CD14-positive monocyte (primary cell): ENCODE measurements around the gene MLLT3. TPM values are rescaled to one million over a fixed set of nuclear protein-coding genes. Genes with fewer than 3 reads are reported as not detected.

Experiments used
- DNase-seq, 3 donors: peaks; one replicate each; pipeline ENCODE4 v3.0.0-alpha.2; 2011 to 2022
- H2AFZ ChIP-seq: 2 replicates; pipeline ENCODE4 v1.6.0; 2012; ENCODE audit warnings: mild to moderate bottlenecking, low read depth, low read length, inconsistent platforms; ENCODE audit not compliant: insufficient read depth, poor library complexity, severe bottlenecking
- H3K27ac ChIP-seq, 2 donors: 1 replicate in 1 of 2; 2 replicates in 1 of 2; pipeline ENCODE4 v1.5.1; 2012 to 2013; ENCODE audit warnings: low read length in 2 of 2, control low read depth in 1 of 2, inconsistent platforms in 1 of 2, low read depth in 1 of 2, mild to moderate bottlenecking in 1 of 2
- H3K27me3 ChIP-seq, 2 donors: one replicate each; pipeline versions ENCODE4 v1.6.0 to v1.6.1; 2011 to 2013; ENCODE audit warnings: low read length in 2 of 2; ENCODE audit not compliant: control insufficient read depth in 2 of 2, insufficient read depth in 2 of 2
- H3K36me3 ChIP-seq, 2 donors: replicated peaks in 1 of 2; 1 replicate in 1 of 2; 2 replicates in 1 of 2; pipeline versions ENCODE4 v1.5.1 to v1.6.1; 2012 to 2013; ENCODE audit warnings: low read length in 2 of 2, control low read depth in 1 of 2, inconsistent platforms in 1 of 2, mild to moderate bottlenecking in 1 of 2; ENCODE audit not compliant: insufficient read depth in 2 of 2, control insufficient read depth in 1 of 2
- H3K4me1 ChIP-seq, 2 donors: 1 replicate in 1 of 2; 2 replicates in 1 of 2; pipeline versions ENCODE4 v1.5.1 to v1.6.1; 2012 to 2013; ENCODE audit warnings: low read length in 2 of 2, control low read depth in 1 of 2, inconsistent platforms in 1 of 2, mild to moderate bottlenecking in 1 of 2, moderate library complexity in 1 of 2; ENCODE audit not compliant: insufficient read depth in 2 of 2, control insufficient read depth in 1 of 2
- H3K4me2 ChIP-seq: replicated peaks from 2 replicates; pipeline ENCODE3; 2012; ENCODE audit warnings: low read length, moderate library complexity, mild to moderate bottlenecking; ENCODE audit not compliant: poor library complexity, severe bottlenecking; ENCODE audit errors: extremely low read depth
- H3K4me3 ChIP-seq, 3 experiments: fragments of 200-600 bp in 1 of 3; sonication (generic) in 1 of 3; replicated peaks in 1 of 3; 1 replicate in 2 of 3; 2 replicates in 1 of 3; pipeline ENCODE4 v1.5.1; 2011 to 2013; ENCODE audit warnings: low read length in 3 of 3, mild to moderate bottlenecking in 3 of 3, control low read depth in 2 of 3, low read depth in 2 of 3, inconsistent platforms in 1 of 3, moderate library complexity in 1 of 3
- H3K79me2 ChIP-seq: 2 replicates; pipeline ENCODE4 v1.6.0; 2012; ENCODE audit warnings: mild to moderate bottlenecking, control low read depth, inconsistent platforms, low read length, moderate library complexity; ENCODE audit not compliant: insufficient read depth
- H3K9ac ChIP-seq: 2 replicates; pipeline ENCODE4 v1.6.0; 2017; ENCODE audit warnings: low read length, mild to moderate bottlenecking; ENCODE audit not compliant: insufficient read depth, poor library complexity, severe bottlenecking
- H3K9me3 ChIP-seq, 2 donors: replicated peaks in 1 of 2; 1 replicate in 1 of 2; 2 replicates in 1 of 2; pipeline versions ENCODE4 v1.5.1 to v1.6.1; 2012 to 2013; ENCODE audit warnings: low read length in 2 of 2, control low read depth in 1 of 2; ENCODE audit not compliant: control insufficient read depth in 1 of 2, insufficient read depth in 1 of 2
- H4K20me1 ChIP-seq: 2 replicates; pipeline ENCODE4 v1.6.0; 2012; ENCODE audit warnings: mild to moderate bottlenecking, low read length, control low read depth, moderate library complexity; ENCODE audit not compliant: insufficient read depth
- H3K27ac Mint-ChIP-seq, 7 donors: one replicate each; pipeline ENCODE4 v1.8.0; 2020; ENCODE audit warnings: mild to moderate bottlenecking in 7 of 7, mixed read lengths in 7 of 7, moderate library complexity in 6 of 7, inconsistent platforms in 2 of 7
- H3K27me3 Mint-ChIP-seq, 3 donors: one replicate each; pipeline ENCODE4 v1.8.0; 2021 to 2022; ENCODE audit warnings: low read depth in 3 of 3, mild to moderate bottlenecking in 3 of 3, mixed read lengths in 3 of 3, moderate library complexity in 3 of 3, inconsistent platforms in 1 of 3
- H3K36me3 Mint-ChIP-seq, 2 donors: one replicate each; pipeline ENCODE4 v1.8.0; 2020; ENCODE audit warnings: mixed read lengths in 2 of 2, inconsistent platforms in 1 of 2, mild to moderate bottlenecking in 1 of 2
- H3K4me1 Mint-ChIP-seq: one replicate; pipeline ENCODE4 v1.8.0; 2020; ENCODE audit warnings: mild to moderate bottlenecking, mixed read lengths
- H3K4me3 Mint-ChIP-seq, 2 donors: one replicate each; pipeline ENCODE4 v1.8.0; 2020; ENCODE audit warnings: mild to moderate bottlenecking in 2 of 2, mixed read lengths in 2 of 2, moderate library complexity in 1 of 2
- H3K9me3 Mint-ChIP-seq, 7 donors: one replicate each; pipeline ENCODE4 v1.8.0; 2020 to 2022; ENCODE audit warnings: mixed read lengths in 7 of 7, mild to moderate bottlenecking in 6 of 7, moderate library complexity in 6 of 7, inconsistent platforms in 2 of 7
- CTCF ChIP-seq: fragments of 200-600 bp; IDR thresholded peaks from one replicate; pipeline ENCODE4 v1.8.0; 2022; ENCODE audit warnings: antibody characterized with exemption, mild to moderate bottlenecking
- WGBS: methylation state at CpG from one replicate; pipeline ENCODE4 v1.1.5; 2013; ENCODE audit warnings: missing lambda C conversion rate; ENCODE audit not compliant: insufficient coverage; 5-methylcytosine and 5-hydroxymethylcytosine counted together
- intact Hi-C, 2 donors: fragments of 100-400 bp; cut with micrococcal nuclease; formaldehyde crosslinking; loops; one replicate each; pipeline versions ENCODE4 v1.15.0 to v1.15.1; 2023
- polyA plus RNA-seq, 3 donors: library from polyadenylated mRNA; depleted of rRNA in 1 of 3; unstranded in 2 of 3; stranded (reverse) in 1 of 3; fragments of 300-500 nt in 2 of 3; fragments of >200 nt in 1 of 3; fragmentation: Illumina TruSeq in 2 of 3; gene quantifications; 1 replicate in 2 of 3; 2 replicates in 1 of 3; pipeline ENCODE4 v1.2.3, GENCODE V29; 2012 to 2021

MLLT3 gene
- polyA plus RNA-seq, 3 donors = 0.81 to 2.3 (median 1.5) TPM

- TF ChIP-seq CTCF = no peak
- peaks cover 0 to 3% (median 0%) of the 10 kb centered on the region in 3 donors for H3K27me3 Mint-ChIP-seq
- H3K4me1 Mint-ChIP-seq = peaks cover 3% of the 10 kb centered on the region
- Histone ChIP-seq H3K4me3 (no peak overlapping the region), H3K36me3 (no peaks in the 10 kb centered on the region), H3K79me2 (no peaks in the 10 kb centered on the region), H4K20me1 (no peaks in the 10 kb centered on the region), H3K27ac (no peak overlapping the region), H3K27me3 (no peaks in the 10 kb centered on the region), H3K4me2 (no peak overlapping the region), H3K9ac (no peak overlapping the region), H3K4me1 (no peaks in the 10 kb centered on the region), H3K9me3 (no peaks in the 10 kb centered on the region), H2AFZ (no peak overlapping the region)
- no peaks in the 10 kb centered on the region for H3K36me3 Mint-ChIP-seq
- H3K27ac Mint-ChIP-seq = no peak overlapping the region
- H3K4me3 Mint-ChIP-seq = no peak overlapping the region
- DNase-seq = no peak
- intact Hi-C loops = no loop called here
- no CpG with 5 or more reads among the region's 3 CpGs for WGBS
- no peaks in the 10 kb centered on the region for H3K9me3 Mint-ChIP-seq
These were observed 60.8 kb downstream of the MLLT3 start for GRCh38 chr9:20561531-20561930.

- Histone ChIP-seq H3K27me3 (no peaks in the 10 kb centered on the region), H3K79me2 (no peaks in the 10 kb centered on the region), H3K9me3 (no peaks in the 10 kb centered on the region), H3K36me3 (no peaks in the 10 kb centered on the region), H3K9ac (no peak overlapping the region), H3K27ac (no peak overlapping the region), H2AFZ (no peak overlapping the region), H3K4me2 (no peak overlapping the region), H3K4me1 (no peaks in the 10 kb centered on the region), H4K20me1 (no peaks in the 10 kb centered on the region), H3K4me3 (no peak overlapping the region)
- Mint-ChIP-seq H3K4me3 (no peak overlapping the region), H3K27me3 (peaks cover 0 to 3% (median 0%) of the 10 kb centered on the region in 3 donors), H3K36me3 (no peaks in the 10 kb centered on the region), H3K9me3 (no peaks in the 10 kb centered on the region), H3K27ac (no peak overlapping the region), H3K4me1 (peaks cover 3% of the 10 kb centered on the region)
- DNase-seq = no peak
- TF ChIP-seq CTCF = no peak
- intact Hi-C loops = no loop called here
- no CpG with 5 or more reads among the region's 1 CpG for WGBS
These were observed 62.9 kb downstream of the MLLT3 start for GRCh38 chr9:20559231-20559890.
